Activated T-helper 2 cell treated with anti-CD3 and anti-CD28 coated beads, Interferon-gamma antibody, Interleukin-2, Interleukin-4, amounts not matched to agents 10 μg/mL and 5 μg/mL and 100 μg/mL, durations not matched to agents 14 hours and 24 hours and 36 hours (primary cell): ENCODE results near the gene CAPN5. TPM values are rescaled to one million over a fixed set of nuclear protein-coding genes. Genes with fewer than 3 reads are reported as not detected.
"Not testable (repeated sequence)": the region's sequence is repeated elsewhere in the genome, so short reads cannot be mapped to it uniquely, and the experiment has no call there.

Experiments used
- DNase-seq: peaks from one replicate; pipeline ENCODE4 v3.0.0; 2021; ENCODE audit warnings: low spot score
- H3K27ac Mint-ChIP-seq: one replicate; pipeline ENCODE4 v1.8.0; 2021; ENCODE audit warnings: mixed read lengths
- H3K27me3 Mint-ChIP-seq: one replicate; pipeline ENCODE4 v1.8.0; 2021; ENCODE audit warnings: low read depth, mixed read lengths
- H3K36me3 Mint-ChIP-seq: one replicate; pipeline ENCODE4 v1.8.0; 2021; ENCODE audit warnings: low read depth, mixed read lengths
- H3K4me1 Mint-ChIP-seq: one replicate; pipeline ENCODE4 v1.8.0; 2021; ENCODE audit warnings: low read depth, mixed read lengths
- H3K4me3 Mint-ChIP-seq: one replicate; pipeline ENCODE4 v1.8.0; 2021; ENCODE audit warnings: low read depth, mild to moderate bottlenecking, moderate library complexity, mixed read lengths
- H3K9me3 Mint-ChIP-seq: one replicate; pipeline ENCODE4 v1.8.0; 2021; ENCODE audit warnings: mixed read lengths
- intact Hi-C: fragments of 100-400 bp; cut with micrococcal nuclease; formaldehyde crosslinking; loops from one replicate; pipeline ENCODE4 v1.15.1; 2023
- total RNA-seq: library from RNA; stranded (reverse); gene quantifications from 2 replicates; pipeline ENCODE4 v1.2.3, GENCODE V29; 2022

CAPN5 gene
- total RNA-seq, 1 donor from 2014 or later: 0.55 TPM

GRCh38 chr11:77061258-77061657 lies 5.5 kb upstream of the CAPN5 start:
- H3K4me1 Mint-ChIP-seq, H3K4me3 Mint-ChIP-seq, intact Hi-C loops, H3K9me3 Mint-ChIP-seq, DNase-seq, H3K27ac Mint-ChIP-seq, H3K36me3 Mint-ChIP-seq: not testable (repeated sequence)
- peaks cover 21% of the 10 kb centered on the region for H3K27me3 Mint-ChIP-seq

- Mint-ChIP-seq H3K9me3 (no peaks in the 10 kb centered on the region), H3K4me1 (peaks cover 4% of the 10 kb centered on the region), H3K36me3 (no peaks in the 10 kb centered on the region), H3K27ac (no peak overlapping the region), H3K27me3 (peaks cover 23% of the 10 kb centered on the region), H3K4me3 (no peak overlapping the region)
- intact Hi-C loops: no loop called here
- no peak for DNase-seq
Measured at GRCh38 chr11:77062924-77063323, 3.8 kb upstream of the CAPN5 start.

- DNase-seq: no peak
- H3K27ac Mint-ChIP-seq: no peak overlapping the region
- H3K27me3 Mint-ChIP-seq: peaks cover 23% of the 10 kb centered on the region
- H3K4me3 Mint-ChIP-seq: no peak overlapping the region
- H3K4me1 Mint-ChIP-seq: peaks cover 4% of the 10 kb centered on the region
- intact Hi-C loops: no loop called here
- no peaks in the 10 kb centered on the region for H3K36me3 Mint-ChIP-seq
- no peaks in the 10 kb centered on the region for H3K9me3 Mint-ChIP-seq
Measured at GRCh38 chr11:77063407-77063806, 3.4 kb upstream of the CAPN5 start.

- Mint-ChIP-seq H3K27me3 (peaks cover 25% of the 10 kb centered on the region), H3K27ac (no peak overlapping the region), H3K36me3 (no peaks in the 10 kb centered on the region), H3K4me3 (no peak overlapping the region), H3K9me3 (no peaks in the 10 kb centered on the region), H3K4me1 (peaks cover 4% of the 10 kb centered on the region)
- intact Hi-C loops: no loop called here
- no peak for DNase-seq
Measured at GRCh38 chr11:77063861-77064260, 2.9 kb upstream of the CAPN5 start.

DNA sequence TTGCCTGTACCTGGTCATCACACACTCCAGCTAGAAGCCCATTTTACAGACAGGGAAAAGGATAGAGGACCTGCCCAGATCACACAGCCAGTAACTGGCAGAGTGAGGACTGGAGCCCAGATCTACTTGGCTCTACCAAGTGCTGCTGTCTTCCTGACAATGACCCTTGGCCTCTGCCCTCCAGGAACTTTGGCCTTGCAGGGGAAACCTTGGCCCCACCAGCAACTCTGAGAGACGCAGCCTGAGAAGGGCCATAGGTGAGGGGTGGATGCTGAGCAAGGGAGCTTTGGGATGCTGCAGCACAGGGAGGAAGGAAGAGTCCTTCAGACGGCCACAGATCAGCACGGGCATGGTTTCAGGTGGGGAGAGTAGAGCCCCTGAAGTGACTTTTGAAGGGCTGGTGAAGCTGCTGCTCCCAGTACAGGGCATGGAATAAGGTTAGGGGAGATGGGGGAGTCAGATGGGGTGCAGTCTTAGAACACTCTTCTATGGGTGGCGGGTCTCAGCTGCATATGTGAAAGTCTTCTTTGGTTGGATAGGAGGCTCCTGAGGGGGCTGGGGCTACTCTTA lies 2.0 kb upstream of the CAPN5 start:
- H3K27ac Mint-ChIP-seq: no peak overlapping the region
- H3K4me1 Mint-ChIP-seq: peaks cover 4% of the 10 kb centered on the region
- H3K9me3 Mint-ChIP-seq: no peaks in the 10 kb centered on the region
- intact Hi-C loops: no loop called here
- peaks cover 25% of the 10 kb centered on the region for H3K27me3 Mint-ChIP-seq
- no peak overlapping the region for H3K4me3 Mint-ChIP-seq
- DNase-seq: no peak
- H3K36me3 Mint-ChIP-seq: no peaks in the 10 kb centered on the region

- no peak for DNase-seq
- H3K9me3 Mint-ChIP-seq: no peaks in the 10 kb centered on the region
- H3K4me1 Mint-ChIP-seq: peaks cover 4% of the 10 kb centered on the region
- H3K27me3 Mint-ChIP-seq: peaks cover 19% of the 10 kb centered on the region
- intact Hi-C loops: loop anchor here (1.0 kb wide), 1 partner anchor 19 kb away; no protein-coding TSS in a partner anchor
- H3K4me3 Mint-ChIP-seq: peak overlapping the region; percentile 87
- no peaks in the 10 kb centered on the region for H3K36me3 Mint-ChIP-seq
- peak overlapping the region; percentile 50 for H3K27ac Mint-ChIP-seq
Measured at GRCh38 chr11:77065878-77066228, 918 bp upstream of the CAPN5 start.

DNA sequence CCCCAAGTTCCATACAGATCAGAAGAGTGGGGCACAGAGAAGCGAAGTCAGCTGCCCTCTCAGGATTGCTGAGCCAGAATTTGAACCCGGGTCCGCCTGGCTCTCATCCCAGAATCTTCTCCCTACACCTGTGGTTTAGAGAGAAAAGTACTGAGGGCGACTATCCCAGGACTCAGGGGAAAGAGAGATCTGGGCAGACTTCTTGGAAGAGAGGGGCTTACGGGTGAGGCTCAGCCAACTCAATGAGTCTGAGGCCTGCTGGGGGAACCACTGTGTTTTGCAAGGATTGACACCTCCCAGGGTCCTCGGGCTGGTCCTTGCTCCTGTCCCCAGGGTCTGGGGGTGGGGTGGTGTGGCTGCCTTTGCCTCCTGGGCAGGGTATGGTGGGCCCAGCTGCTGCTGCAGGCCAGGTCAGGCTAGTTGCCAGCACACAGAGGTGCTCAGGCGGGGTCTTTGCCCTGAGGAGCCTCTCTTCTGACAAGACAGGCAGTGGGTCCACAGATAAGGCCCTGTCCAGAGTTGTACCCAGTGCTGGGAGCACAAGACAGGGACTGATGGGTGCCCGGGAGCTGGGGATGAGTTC lies 1.2 kb downstream of the CAPN5 start:
- Mint-ChIP-seq H3K27ac (no peak overlapping the region), H3K36me3 (no peaks in the 10 kb centered on the region), H3K4me3 (peak overlapping the region; percentile 61), H3K27me3 (peaks cover 19% of the 10 kb centered on the region), H3K4me1 (peaks cover 15% of the 10 kb centered on the region), H3K9me3 (no peaks in the 10 kb centered on the region)
- DNase-seq: no peak
- intact Hi-C loops: no loop called here

DNA sequence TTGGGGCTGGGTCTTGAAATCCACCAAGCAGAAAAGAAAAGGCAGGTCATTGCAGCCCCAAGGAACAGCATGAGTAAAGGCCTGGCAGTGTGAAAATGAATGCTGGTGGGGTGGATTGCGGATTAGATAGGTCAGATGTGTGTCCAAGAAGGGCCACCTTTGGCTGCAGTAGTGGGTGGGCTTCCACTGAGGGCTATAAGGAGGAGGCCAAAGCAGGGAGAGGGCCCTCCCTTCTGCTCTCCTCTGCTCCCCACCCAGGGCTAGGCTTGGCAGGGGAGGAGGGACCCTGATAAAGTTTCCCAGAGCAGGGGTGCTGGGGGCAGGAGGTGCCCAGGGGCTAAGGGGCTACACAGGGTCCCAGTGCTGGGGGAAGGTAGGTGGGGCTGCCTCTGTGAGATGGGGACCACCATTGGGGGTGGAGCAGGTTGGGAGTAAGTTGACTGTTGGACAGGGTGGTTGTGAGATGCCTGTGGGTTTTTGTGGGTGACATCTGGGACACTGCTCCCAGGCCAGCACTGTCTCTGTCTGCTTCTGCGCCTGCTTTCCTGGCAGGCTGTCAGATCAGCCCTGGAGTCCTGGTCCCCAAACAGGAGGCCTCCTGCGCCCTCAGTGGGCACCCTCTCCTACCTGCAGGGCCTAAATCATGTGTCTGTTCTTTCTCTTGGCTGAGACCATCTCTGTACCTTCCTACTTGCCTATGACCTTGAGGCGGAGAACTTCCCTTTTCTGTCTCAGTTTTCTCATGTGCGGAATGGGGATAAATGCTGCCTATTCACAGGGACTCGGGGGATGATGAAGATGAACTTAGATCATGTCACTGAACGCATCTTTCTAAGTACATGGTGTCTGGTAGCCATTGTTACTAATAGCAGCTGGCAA lies 1.9 kb downstream of the CAPN5 start:
- no peaks in the 10 kb centered on the region for H3K9me3 Mint-ChIP-seq
- H3K27ac Mint-ChIP-seq: no peak overlapping the region
- intact Hi-C loops: no loop called here
- DNase-seq: no peak
- H3K4me1 Mint-ChIP-seq: peaks cover 21% of the 10 kb centered on the region
- H3K4me3 Mint-ChIP-seq: no peak overlapping the region
- no peaks in the 10 kb centered on the region for H3K36me3 Mint-ChIP-seq
- peaks cover 19% of the 10 kb centered on the region for H3K27me3 Mint-ChIP-seq

DNA sequence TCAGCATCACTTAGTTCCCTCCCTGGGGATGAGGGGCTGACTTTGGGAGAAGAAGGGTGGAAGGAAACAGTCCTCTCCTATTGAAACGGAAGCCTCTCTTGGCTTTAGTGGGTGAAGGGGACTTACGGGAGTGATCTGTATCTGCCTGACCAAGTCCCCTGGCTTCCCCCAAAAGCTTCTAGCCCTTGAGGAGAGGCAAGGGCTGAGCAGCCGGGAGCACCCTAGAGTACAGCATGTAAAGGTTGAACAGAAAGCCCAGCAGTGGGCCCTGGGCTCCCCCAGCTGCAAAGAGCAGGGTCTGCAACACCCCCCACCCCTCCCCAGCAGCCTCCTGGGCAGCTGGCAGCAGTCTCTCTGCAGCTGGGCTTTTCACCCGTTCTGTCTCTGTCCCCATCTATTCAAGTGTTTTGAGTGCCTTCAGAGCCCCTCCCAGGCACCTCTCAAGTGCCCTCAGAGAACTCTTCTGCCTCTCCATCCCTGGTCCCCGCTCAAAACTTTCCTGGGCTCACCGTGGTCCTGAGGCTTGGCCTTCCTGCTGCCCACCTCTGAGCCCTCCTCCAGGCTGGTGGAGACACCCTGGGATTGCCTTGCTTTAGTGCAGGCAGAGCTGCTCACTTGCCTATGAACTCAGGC lies 2.7 kb downstream of the CAPN5 start:
- DNase-seq: no peak
- no peak overlapping the region for H3K27ac Mint-ChIP-seq
- no peaks in the 10 kb centered on the region for H3K36me3 Mint-ChIP-seq
- no peak overlapping the region for H3K4me3 Mint-ChIP-seq
- peaks cover 23% of the 10 kb centered on the region for H3K4me1 Mint-ChIP-seq
- intact Hi-C loops: no loop called here
- peaks cover 19% of the 10 kb centered on the region for H3K27me3 Mint-ChIP-seq
- no peaks in the 10 kb centered on the region for H3K9me3 Mint-ChIP-seq

DNA sequence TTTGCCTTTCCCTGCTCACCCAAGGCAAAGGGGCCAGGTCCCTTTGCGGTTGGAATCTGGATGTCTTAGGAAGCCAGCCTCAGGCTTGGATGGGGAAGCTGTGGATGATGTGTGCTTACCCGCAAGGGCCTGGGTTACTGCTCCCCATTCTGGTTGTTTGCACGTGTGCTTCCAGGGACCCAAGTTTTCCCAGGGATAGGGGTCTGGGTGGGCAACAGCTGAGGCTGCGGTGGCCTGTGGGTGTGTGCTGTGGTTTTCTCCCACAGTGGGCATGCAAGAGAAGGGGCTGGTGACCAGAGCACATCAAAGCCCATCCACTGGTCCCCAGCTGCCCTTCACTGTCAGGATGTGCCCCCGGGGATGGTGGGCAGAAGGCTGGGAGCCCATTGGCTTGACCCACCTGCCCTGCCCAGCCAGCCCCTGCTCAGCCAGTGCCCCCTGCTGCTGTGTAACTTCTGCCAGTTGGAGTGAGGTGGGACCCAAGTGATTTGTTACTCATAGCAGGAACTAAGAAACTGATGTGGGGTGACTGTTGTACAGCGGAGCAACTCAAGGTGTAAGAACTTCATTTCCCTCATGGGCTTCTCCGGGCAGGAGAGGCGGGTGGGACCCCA lies 3.3 kb downstream of the CAPN5 start:
- H3K4me3 Mint-ChIP-seq: no peak overlapping the region

GRCh38 chr11:77071077-77071476 lies 4.3 kb downstream of the CAPN5 start:
- DNase-seq: no peak
- H3K4me3 Mint-ChIP-seq: no peak overlapping the region
- H3K27me3 Mint-ChIP-seq: peaks cover 12% of the 10 kb centered on the region
- intact Hi-C loops: no loop called here
- no peak overlapping the region for H3K27ac Mint-ChIP-seq
- peaks cover 19% of the 10 kb centered on the region for H3K4me1 Mint-ChIP-seq
- H3K9me3 Mint-ChIP-seq: no peaks in the 10 kb centered on the region
- no peaks in the 10 kb centered on the region for H3K36me3 Mint-ChIP-seq

More for the DNA sequence above, 3.3 kb downstream of the CAPN5 start:
- Mint-ChIP-seq H3K27me3 (peaks cover 16% of the 10 kb centered on the region), H3K9me3 (no peaks in the 10 kb centered on the region), H3K4me1 (peaks cover 23% of the 10 kb centered on the region), H3K27ac (no peak overlapping the region), H3K36me3 (no peaks in the 10 kb centered on the region)
- intact Hi-C loops: no loop called here
- no peak for DNase-seq

DNA sequence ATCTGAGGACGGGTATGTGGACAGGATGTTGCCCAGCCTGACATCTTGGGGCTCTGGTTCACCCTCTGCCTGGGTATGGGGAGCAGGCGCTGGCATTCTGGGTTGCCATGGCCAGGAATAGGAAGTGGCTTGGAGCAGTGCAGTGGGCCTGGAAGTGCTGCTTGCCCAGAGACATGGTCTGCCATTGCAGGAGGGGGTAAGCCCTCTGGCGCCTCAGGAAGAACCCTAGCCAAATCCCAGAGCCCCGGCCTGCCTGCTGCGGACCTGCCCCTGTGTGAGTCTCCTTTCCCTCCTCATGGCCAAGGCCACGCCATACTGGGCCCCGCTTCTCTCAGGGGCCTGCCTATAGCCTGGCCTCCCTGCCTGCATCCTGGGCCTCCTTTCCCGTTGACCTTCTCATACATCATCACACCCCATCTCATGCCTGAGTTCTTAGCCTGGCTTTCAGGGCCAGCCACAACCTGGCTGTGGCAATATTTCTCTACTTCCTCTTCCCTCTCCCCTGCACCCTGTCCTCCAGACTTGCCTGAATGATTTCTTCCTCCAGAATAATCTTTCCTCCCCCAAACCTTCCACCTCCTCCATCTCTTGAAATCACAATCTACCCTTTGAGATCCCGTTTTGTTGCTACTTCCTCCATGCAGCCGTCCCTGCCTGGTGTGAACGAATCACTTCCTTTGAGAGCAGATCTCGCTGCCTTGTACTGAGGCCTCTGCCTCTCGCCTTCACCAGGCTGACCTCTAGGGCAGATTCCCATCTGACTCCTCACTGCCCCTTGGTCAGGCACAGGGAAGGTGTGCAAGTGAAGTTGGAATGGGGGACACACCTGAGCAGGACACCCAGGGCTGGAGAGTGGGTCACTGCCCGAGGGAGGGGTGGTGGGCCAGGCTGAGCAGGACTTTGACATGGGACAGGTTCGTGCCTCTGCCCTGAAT lies 5.2 kb downstream of the CAPN5 start:
- Mint-ChIP-seq H3K27ac (no peak overlapping the region), H3K27me3 (peaks cover 15% of the 10 kb centered on the region), H3K4me1 (peaks cover 19% of the 10 kb centered on the region), H3K9me3 (no peaks in the 10 kb centered on the region), H3K4me3 (no peak overlapping the region), H3K36me3 (no peaks in the 10 kb centered on the region)
- DNase-seq: no peak
- intact Hi-C loops: no loop called here
